Dermis blood vessel endothelial cell (primary cell): ENCODE results near the gene ZNF865. TPM values are rescaled to one million over a fixed set of nuclear protein-coding genes. Genes with fewer than 3 reads are reported as not detected.

Source experiments
- DNase-seq: peaks from one replicate; pipeline ENCODE4 v3.0.0; 2010
- total RNA-seq: library from RNA; depleted of rRNA; stranded (reverse); fragments of >200 nt; gene quantifications from 2 replicates; pipeline ENCODE4 v1.2.3, GENCODE V29; 2014

The ZNF865 gene
- total RNA-seq, 1 donor from 2014 or later = 1.4 TPM

DNA sequence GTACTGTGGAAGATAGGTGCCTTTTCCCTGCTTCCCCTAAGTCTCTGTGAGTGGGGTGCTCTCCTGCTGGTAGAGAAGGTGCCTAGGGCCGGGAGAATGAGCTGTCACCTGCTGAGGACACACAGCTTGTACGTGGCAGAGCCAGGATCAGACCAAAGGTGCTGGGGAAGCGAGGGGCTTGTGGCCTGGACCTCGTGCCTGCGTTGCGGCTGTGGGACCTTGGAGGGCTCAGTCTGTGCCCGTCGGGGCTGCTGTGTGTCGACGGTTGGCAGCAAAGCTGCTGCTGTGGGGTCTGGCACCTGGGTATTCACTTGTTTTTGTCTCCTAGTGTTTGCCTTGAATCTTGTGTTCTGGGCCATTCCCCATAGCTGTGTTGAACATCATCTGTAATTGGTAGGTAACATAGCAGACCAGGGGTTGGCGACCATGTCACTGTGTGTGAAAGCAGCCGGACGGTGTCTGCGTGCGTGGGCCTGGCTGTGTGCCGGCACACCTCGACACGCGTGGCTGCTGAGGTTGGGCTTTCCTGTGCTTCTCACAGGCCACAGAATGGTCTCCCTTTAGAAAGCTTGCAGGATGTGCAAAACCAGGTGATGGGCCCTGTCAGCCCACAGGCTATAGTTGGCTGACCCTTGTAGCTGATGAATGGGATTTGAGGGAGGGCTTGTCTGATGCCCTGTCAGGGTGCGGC is 58.5 kb downstream of the ZNF865 start:
- DNase-seq = no peak

DNA sequence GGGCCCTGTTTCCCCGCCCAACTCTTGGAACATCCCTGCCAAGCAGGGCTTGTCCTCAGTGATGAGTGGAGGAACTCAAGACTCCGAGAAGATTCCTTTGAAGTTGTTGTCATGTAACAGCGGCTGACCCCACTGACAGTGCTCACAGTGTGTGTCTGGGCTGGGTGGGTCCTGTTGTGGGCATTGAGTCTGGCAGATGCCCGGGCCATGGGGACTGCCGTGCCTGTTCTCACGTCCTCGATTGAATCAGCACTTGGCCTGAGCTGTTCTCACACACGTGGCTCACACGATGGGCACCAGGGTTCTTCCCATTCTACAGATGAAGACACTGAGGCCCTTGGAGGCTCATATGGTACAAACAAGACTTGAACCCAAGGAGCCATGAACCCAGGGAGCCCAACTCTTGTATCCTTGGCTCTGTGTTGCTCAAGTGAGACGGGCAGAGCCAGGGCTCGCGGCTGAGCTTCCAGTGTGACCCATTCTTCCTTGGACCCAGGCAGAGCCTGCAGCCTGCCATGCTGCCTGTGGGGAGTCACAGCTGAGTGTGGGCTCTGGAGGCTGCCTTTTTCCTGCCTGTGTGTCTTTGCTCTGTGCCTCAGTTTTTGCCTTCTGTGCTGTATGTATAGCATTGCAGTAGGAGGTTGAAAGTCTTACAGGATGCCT is 61.0 kb downstream of the ZNF865 start:
- DNase-seq = no peak

Other genes starting within 250 kb of the ZNF865 start
- gene GARIN5B, start 242.4 kb upstream of the ZNF865 start, total RNA-seq = not detected in 2 replicates
- gene IL11, start 235.2 kb upstream of the ZNF865 start, total RNA-seq = 0.17 TPM in 1 of 2 replicates, not detected in the other
- gene TMEM190, start 228.8 kb upstream of the ZNF865 start, total RNA-seq = not detected in 2 replicates
- 0.34 and 1.0 TPM in 2 replicates for gene TMEM238, start 221.4 kb upstream of the ZNF865 start, total RNA-seq
- gene RPL28, start 219.7 kb upstream of the ZNF865 start, total RNA-seq = 257 and 280 TPM in 2 replicates
- 47.8 and 96.0 TPM in 2 replicates for gene UBE2S, start 197.9 kb upstream of the ZNF865 start, total RNA-seq
- gene SHISA7, start 162.3 kb upstream of the ZNF865 start, total RNA-seq = not detected in 2 replicates
- 56.2 and 76.5 TPM in 2 replicates for gene ISOC2, start 144.0 kb upstream of the ZNF865 start, total RNA-seq
- not detected in 2 replicates for gene C19orf85, start 140.9 kb upstream of the ZNF865 start, total RNA-seq
- gene ZNF628, start 129.0 kb upstream of the ZNF865 start, total RNA-seq = 1.4 and 3.3 TPM in 2 replicates
- gene NAT14, start 120.5 kb upstream of the ZNF865 start, total RNA-seq = 8.7 and 14.5 TPM in 2 replicates
- 0.19 and 0.51 TPM in 2 replicates for gene SSC5D, start 117.2 kb upstream of the ZNF865 start, total RNA-seq
- gene SBK2, start 68.5 kb upstream of the ZNF865 start, total RNA-seq = not detected in 2 replicates
- 0.17 and 0.74 TPM in 2 replicates for gene SBK3, start 60.1 kb upstream of the ZNF865 start, total RNA-seq
- 3.2 and 6.7 TPM in 2 replicates for gene ZNF579, start 24.8 kb upstream of the ZNF865 start, total RNA-seq
- gene FIZ1, start 6.1 kb upstream of the ZNF865 start, total RNA-seq = 3.9 and 4.9 TPM in 2 replicates
- 12.3 and 14.8 TPM in 2 replicates for gene ZNF524, start 5.4 kb upstream of the ZNF865 start, total RNA-seq
- gene ZNF784, start 18.9 kb downstream of the ZNF865 start, total RNA-seq = 3.9 and 5.3 TPM in 2 replicates
- gene ZNF580, start 35.4 kb downstream of the ZNF865 start, total RNA-seq = 2.0 and 3.6 TPM in 2 replicates
- 16.3 and 20.8 TPM in 2 replicates for gene ZNF581, start 38.0 kb downstream of the ZNF865 start, total RNA-seq
- 7.8 and 13.9 TPM in 2 replicates for gene CCDC106, start 42.6 kb downstream of the ZNF865 start, total RNA-seq
- 84.1 and 172 TPM in 2 replicates for gene U2AF2, start 49.4 kb downstream of the ZNF865 start, total RNA-seq
- 71.6 and 243 TPM in 2 replicates for gene EPN1, start 69.6 kb downstream of the ZNF865 start, total RNA-seq
- not detected in 2 replicates for gene NLRP9, start 132.8 kb downstream of the ZNF865 start, total RNA-seq
- gene RFPL4A, start 153.4 kb downstream of the ZNF865 start, total RNA-seq = 0.14 and 0.51 TPM in 2 replicates
- 0.68 TPM in 1 of 2 replicates, not detected in the other for gene RFPL4AL1, start 163.5 kb downstream of the ZNF865 start, total RNA-seq
- 0.05 TPM in 1 of 2 replicates, not detected in the other for gene NLRP11, start 226.4 kb downstream of the ZNF865 start, total RNA-seq
- gene NLRP4, start 230.9 kb downstream of the ZNF865 start, total RNA-seq = under 0.01 TPM in 1 of 2 replicates, not detected in the other